GM23338 (cell line): Measurements from ENCODE around the gene BOLA3. TPM values are rescaled to one million over a fixed set of nuclear protein-coding genes. Genes with fewer than 3 reads are reported as not detected.

Experiments
- ATAC-seq: fragments of 200-7000 bp; cut with Tn5 transposase; 3 replicates; pipeline ENCODE4 v1.9.1; 2020
- DNase-seq: peaks from one replicate; pipeline ENCODE4 v3.0.0-alpha.2; 2015; ENCODE audit warnings: low spot score
- H2AFZ ChIP-seq: fragments of 200-600 bp; sonication (generic); 2 replicates; pipeline ENCODE4 v1.8.0; 2016; ENCODE audit warnings: antibody characterized with exemption, mild to moderate bottlenecking, moderate library complexity
- H3F3A ChIP-seq: fragments of 200-600 bp; sonication (generic); replicated peaks from 2 replicates; pipeline ENCODE4 v1.8.0; 2017; ENCODE audit warnings: antibody characterized with exemption, mixed run types, low read depth
- H3K27ac ChIP-seq: fragments of 200-600 bp; sonication (generic); 2 replicates; pipeline ENCODE4 v1.6.1; 2016; ENCODE audit warnings: low read depth
- H3K27me3 ChIP-seq: fragments of 200-600 bp; sonication (generic); 2 replicates; pipeline ENCODE4 v1.8.0; 2016; ENCODE audit warnings: mild to moderate bottlenecking, mixed run types, moderate library complexity; ENCODE audit not compliant: insufficient read depth
- H3K36me3 ChIP-seq: fragments of 200-600 bp; sonication (generic); 2 replicates; pipeline ENCODE4 v1.8.0; 2016; ENCODE audit warnings: mild to moderate bottlenecking; ENCODE audit not compliant: insufficient read depth
- H3K4me1 ChIP-seq: fragments of 200-600 bp; sonication (generic); 2 replicates; pipeline ENCODE4 v1.8.0; 2016; ENCODE audit warnings: mild to moderate bottlenecking, moderate library complexity; ENCODE audit not compliant: insufficient read depth
- H3K4me2 ChIP-seq: fragments of 200-600 bp; sonication (generic); 2 replicates; pipeline ENCODE4 v1.7.1; 2017; ENCODE audit warnings: mixed run types
- H3K4me3 ChIP-seq: fragments of 200-600 bp; sonication (generic); 2 replicates; pipeline ENCODE4 v1.6.1; 2016; ENCODE audit warnings: mixed run types
- H3K79me2 ChIP-seq: fragments of 200-600 bp; sonication (generic); replicated peaks from 2 replicates; pipeline ENCODE4 v1.8.0; 2017; ENCODE audit warnings: mild to moderate bottlenecking; ENCODE audit not compliant: insufficient read depth
- H3K9me2 ChIP-seq: fragments of 200-600 bp; sonication (generic); 2 replicates; pipeline ENCODE4 v1.8.0; 2017; ENCODE audit not compliant: insufficient read depth
- H4K20me1 ChIP-seq: fragments of 200-600 bp; sonication (generic); replicated peaks from 2 replicates; pipeline ENCODE4 v1.8.0; 2017; ENCODE audit warnings: mild to moderate bottlenecking; ENCODE audit not compliant: insufficient read depth
- H3K27ac Mint-ChIP-seq: 2 replicates; pipeline ENCODE4 v1.8.0; 2020; ENCODE audit warnings: inconsistent platforms, mild to moderate bottlenecking, moderate library complexity, mixed read lengths
- H3K27me3 Mint-ChIP-seq: 3 replicates; pipeline ENCODE4 v1.8.0; 2022; ENCODE audit warnings: low read depth, mild to moderate bottlenecking, moderate library complexity, mixed read lengths, inconsistent platforms; ENCODE audit not compliant: insufficient read depth, poor library complexity
- H3K36me3 Mint-ChIP-seq: 3 replicates; pipeline ENCODE4 v1.8.0; 2021; ENCODE audit warnings: low read depth, mild to moderate bottlenecking, inconsistent platforms, moderate library complexity, mixed read lengths
- H3K4me1 Mint-ChIP-seq: 3 replicates; pipeline ENCODE4 v1.8.0; 2020; ENCODE audit warnings: mild to moderate bottlenecking, inconsistent platforms, mixed read lengths
- H3K4me3 Mint-ChIP-seq: 3 replicates; pipeline ENCODE4 v1.8.0; 2021; ENCODE audit warnings: moderate library complexity, mild to moderate bottlenecking, inconsistent platforms, mixed read lengths
- H3K9me3 Mint-ChIP-seq: 3 replicates; pipeline ENCODE4 v1.8.0; 2020; ENCODE audit warnings: moderate library complexity, mild to moderate bottlenecking, inconsistent platforms, mixed read lengths
- CREB1 ChIP-seq: fragments of 250-450 bp; sonication (Bioruptor Pico); IDR thresholded peaks from 2 replicates; pipeline ENCODE4 v1.5.0; 2020; ENCODE audit warnings: low read depth, mild to moderate bottlenecking, moderate library complexity
- EZH2phosphoT487 ChIP-seq: fragments of 200-600 bp; sonication (generic); IDR thresholded peaks from one replicate; pipeline ENCODE4 v1.8.1; 2018; ENCODE audit warnings: antibody characterized with exemption; ENCODE audit not compliant: unreplicated experiment
- NANOG ChIP-seq: IDR thresholded peaks from 2 replicates; pipeline ENCODE4 v1.6.1; 2016; ENCODE audit warnings: antibody characterized with exemption, borderline replicate concordance
- STAT1 ChIP-seq: IDR thresholded peaks from one replicate; pipeline ENCODE4 v1.6.1; 2016; ENCODE audit warnings: antibody characterized with exemption; ENCODE audit not compliant: unreplicated experiment
- ZNF114 ChIP-seq: fragments of 250-450 bp; sonication (Bioruptor Pico); IDR thresholded peaks from 2 replicates; pipeline ENCODE4 v1.5.0; 2020; ENCODE audit warnings: mild to moderate bottlenecking, moderate library complexity
- ZNF331 ChIP-seq: fragments of 250-450 bp; sonication (Bioruptor Pico); IDR thresholded peaks from 2 replicates; pipeline ENCODE4 v1.5.0; 2020; ENCODE audit warnings: low read depth, mild to moderate bottlenecking, moderate library complexity
- polyA plus RNA-seq: library from polyadenylated mRNA; unstranded; fragments of >200 nt; fragmentation: Nextera tagmentation; extraction: Ambion mirVana; gene quantifications from 2 replicates; pipeline ENCODE4 v1.2.1, GENCODE V29; 2016
- total RNA-seq: library from RNA; depleted of rRNA; stranded (reverse); fragments of >200 nt; shearing (Covaris generic); gene quantifications from 2 replicates; pipeline ENCODE4 v1.2.3, GENCODE V29; 2014
- TF ChIP-seq, protein P1 (sequence below): fragments of 250-450 bp; sonication (Bioruptor Pico); IDR thresholded peaks from 2 replicates; pipeline ENCODE4 v1.5.0; 2020; ENCODE audit warnings: mild to moderate bottlenecking, moderate library complexity
- TF ChIP-seq, protein P2 (sequence below), 2 experiments: fragments of 200-600 bp in 1 of 2; sonication (generic) in 1 of 2; conservative IDR thresholded peaks; 2 replicates each; pipeline versions ENCODE4 v1.5.1 to v1.6.1; 2016 to 2017; ENCODE audit warnings: antibody characterized with exemption in 2 of 2, low read depth in 2 of 2, mild to moderate bottlenecking in 2 of 2, moderate library complexity in 1 of 2

The BOLA3 gene
- total and polyA plus RNA-seq, 2 experiments from 2014 or later: 89.8 to 233 TPM

DNA sequence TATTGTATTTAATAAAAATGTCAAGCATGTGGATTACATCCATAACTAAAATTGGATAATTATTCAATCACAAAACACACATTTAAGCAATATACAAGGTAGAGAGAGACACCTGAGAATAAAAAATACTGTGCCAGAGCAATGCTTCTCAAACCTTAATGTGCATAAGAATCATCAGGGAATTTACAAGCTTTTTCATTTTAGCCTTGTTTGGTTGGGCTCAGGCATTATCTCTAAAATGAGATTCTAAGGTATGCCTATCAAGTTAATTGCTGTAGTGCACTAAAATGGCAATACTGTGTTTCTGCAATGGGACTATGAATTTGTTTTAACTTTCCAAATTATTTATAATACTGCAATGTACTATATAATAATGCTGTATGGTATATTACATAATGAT is 30.0 kb upstream of the BOLA3 start (continued):
- TF ChIP-seq, protein P1, sequence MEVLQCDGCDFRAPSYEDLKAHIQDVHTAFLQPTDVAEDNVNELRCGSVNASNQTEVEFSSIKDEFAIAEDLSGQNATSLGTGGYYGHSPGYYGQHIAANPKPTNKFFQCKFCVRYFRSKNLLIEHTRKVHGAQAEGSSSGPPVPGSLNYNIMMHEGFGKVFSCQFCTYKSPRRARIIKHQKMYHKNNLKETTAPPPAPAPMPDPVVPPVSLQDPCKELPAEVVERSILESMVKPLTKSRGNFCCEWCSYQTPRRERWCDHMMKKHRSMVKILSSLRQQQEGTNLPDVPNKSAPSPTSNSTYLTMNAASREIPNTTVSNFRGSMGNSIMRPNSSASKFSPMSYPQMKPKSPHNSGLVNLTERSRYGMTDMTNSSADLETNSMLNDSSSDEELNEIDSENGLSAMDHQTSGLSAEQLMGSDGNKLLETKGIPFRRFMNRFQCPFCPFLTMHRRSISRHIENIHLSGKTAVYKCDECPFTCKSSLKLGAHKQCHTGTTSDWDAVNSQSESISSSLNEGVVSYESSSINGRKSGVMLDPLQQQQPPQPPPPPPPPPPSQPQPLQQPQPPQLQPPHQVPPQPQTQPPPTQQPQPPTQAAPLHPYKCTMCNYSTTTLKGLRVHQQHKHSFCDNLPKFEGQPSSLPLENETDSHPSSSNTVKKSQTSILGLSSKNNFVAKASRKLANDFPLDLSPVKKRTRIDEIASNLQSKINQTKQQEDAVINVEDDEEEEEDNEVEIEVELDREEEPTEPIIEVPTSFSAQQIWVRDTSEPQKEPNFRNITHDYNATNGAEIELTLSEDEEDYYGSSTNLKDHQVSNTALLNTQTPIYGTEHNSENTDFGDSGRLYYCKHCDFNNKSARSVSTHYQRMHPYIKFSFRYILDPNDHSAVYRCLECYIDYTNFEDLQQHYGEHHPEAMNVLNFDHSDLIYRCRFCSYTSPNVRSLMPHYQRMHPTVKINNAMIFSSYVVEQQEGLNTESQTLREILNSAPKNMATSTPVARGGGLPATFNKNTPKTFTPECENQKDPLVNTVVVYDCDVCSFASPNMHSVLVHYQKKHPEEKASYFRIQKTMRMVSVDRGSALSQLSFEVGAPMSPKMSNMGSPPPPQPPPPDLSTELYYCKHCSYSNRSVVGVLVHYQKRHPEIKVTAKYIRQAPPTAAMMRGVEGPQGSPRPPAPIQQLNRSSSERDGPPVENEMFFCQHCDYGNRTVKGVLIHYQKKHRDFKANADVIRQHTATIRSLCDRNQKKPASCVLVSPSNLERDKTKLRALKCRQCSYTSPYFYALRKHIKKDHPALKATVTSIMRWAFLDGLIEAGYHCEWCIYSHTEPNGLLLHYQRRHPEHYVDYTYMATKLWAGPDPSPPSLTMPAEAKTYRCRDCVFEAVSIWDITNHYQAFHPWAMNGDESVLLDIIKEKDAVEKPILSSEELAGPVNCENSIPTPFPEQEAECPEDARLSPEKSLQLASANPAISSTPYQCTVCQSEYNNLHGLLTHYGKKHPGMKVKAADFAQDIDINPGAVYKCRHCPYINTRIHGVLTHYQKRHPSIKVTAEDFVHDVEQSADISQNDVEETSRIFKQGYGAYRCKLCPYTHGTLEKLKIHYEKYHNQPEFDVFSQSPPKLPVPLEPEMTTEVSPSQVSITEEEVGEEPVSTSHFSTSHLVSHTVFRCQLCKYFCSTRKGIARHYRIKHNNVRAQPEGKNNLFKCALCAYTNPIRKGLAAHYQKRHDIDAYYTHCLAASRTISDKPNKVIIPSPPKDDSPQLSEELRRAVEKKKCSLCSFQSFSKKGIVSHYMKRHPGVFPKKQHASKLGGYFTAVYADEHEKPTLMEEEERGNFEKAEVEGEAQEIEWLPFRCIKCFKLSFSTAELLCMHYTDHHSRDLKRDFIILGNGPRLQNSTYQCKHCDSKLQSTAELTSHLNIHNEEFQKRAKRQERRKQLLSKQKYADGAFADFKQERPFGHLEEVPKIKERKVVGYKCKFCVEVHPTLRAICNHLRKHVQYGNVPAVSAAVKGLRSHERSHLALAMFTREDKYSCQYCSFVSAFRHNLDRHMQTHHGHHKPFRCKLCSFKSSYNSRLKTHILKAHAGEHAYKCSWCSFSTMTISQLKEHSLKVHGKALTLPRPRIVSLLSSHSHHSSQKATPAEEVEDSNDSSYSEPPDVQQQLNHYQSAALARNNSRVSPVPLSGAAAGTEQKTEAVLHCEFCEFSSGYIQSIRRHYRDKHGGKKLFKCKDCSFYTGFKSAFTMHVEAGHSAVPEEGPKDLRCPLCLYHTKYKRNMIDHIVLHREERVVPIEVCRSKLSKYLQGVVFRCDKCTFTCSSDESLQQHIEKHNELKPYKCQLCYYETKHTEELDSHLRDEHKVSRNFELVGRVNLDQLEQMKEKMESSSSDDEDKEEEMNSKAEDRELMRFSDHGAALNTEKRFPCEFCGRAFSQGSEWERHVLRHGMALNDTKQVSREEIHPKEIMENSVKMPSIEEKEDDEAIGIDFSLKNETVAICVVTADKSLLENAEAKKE (CRISPR knock-in tag): no peak

DNA sequence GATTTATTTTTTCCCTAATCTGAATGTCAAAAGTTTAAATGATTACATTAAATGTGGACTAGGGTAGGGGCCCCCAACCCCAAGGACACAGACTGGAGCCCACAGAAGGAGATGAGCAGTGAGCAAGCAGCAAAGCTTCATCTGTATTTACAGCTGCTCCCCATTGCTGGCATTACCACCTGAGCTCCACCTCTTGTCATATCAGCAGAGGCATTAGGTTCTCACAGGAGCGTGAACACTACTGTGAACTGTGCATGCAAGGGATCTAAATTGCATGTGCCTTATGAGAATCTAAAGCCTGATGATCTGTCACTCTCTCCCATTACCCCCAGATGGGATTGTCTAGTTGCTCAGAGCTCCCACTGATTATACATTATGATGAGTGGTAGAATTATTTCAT is 27.2 kb upstream of the BOLA3 start:
- Histone ChIP-seq H4K20me1 (peaks cover 46% of the 10 kb centered on the region), H3K27me3 (no peaks in the 10 kb centered on the region), H3K9me2 (no peaks in the 10 kb centered on the region), H3K79me2 (peaks cover 74% of the 10 kb centered on the region), H3K4me1 (peaks cover 7% of the 10 kb centered on the region), H2AFZ (no peak overlapping the region), H3K4me2 (no peak overlapping the region), H3K4me3 (no peak overlapping the region), H3K27ac (no peak overlapping the region), H3F3A (0 out of 2 replicates have a peak, but pooled peaks cover 3% of the 10 kb centered on the region), H3K36me3 (peaks cover 34% of the 10 kb centered on the region)
- Mint-ChIP-seq H3K9me3 (peaks cover 7% of the 10 kb centered on the region), H3K4me3 (no peak overlapping the region), H3K36me3 (peaks cover 53% of the 10 kb centered on the region), H3K4me1 (peaks cover 9% of the 10 kb centered on the region; the same call in 2 of the 3 replicates), H3K27ac (no peak overlapping the region), H3K27me3 (peaks cover 8% of the 10 kb centered on the region)
- DNase-seq: no peak
- no peak for ATAC-seq
- TF ChIP-seq CREB1 (CRISPR knock-in tag): no peak
- TF ChIP-seq NANOG: no peak
- TF ChIP-seq, protein P2, sequence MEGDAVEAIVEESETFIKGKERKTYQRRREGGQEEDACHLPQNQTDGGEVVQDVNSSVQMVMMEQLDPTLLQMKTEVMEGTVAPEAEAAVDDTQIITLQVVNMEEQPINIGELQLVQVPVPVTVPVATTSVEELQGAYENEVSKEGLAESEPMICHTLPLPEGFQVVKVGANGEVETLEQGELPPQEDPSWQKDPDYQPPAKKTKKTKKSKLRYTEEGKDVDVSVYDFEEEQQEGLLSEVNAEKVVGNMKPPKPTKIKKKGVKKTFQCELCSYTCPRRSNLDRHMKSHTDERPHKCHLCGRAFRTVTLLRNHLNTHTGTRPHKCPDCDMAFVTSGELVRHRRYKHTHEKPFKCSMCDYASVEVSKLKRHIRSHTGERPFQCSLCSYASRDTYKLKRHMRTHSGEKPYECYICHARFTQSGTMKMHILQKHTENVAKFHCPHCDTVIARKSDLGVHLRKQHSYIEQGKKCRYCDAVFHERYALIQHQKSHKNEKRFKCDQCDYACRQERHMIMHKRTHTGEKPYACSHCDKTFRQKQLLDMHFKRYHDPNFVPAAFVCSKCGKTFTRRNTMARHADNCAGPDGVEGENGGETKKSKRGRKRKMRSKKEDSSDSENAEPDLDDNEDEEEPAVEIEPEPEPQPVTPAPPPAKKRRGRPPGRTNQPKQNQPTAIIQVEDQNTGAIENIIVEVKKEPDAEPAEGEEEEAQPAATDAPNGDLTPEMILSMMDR (conservative IDR thresholded peaks at IDR 0.05; ENCODE audit: low read depth in 2 of 2): no peak
- TF ChIP-seq STAT1: no peak
- no peak for TF ChIP-seq ZNF331 (CRISPR knock-in tag)
- TF ChIP-seq EZH2phosphoT487: no peak
- TF ChIP-seq ZNF114: no peak
- TF ChIP-seq, protein P1 (CRISPR knock-in tag): no peak
